Measurements from ENCODE around the gene CPVL.
A peak's percentile ranks its signal among the peaks of the same experiment; 100 is the strongest.

The CPVL gene

GRCh38 chr7:29033584-29033983 is 112.8 kb downstream of the CPVL start:
- no peak for DNase-seq
- no peak overlapping the region for H3K27ac Mint-ChIP-seq

DNA sequence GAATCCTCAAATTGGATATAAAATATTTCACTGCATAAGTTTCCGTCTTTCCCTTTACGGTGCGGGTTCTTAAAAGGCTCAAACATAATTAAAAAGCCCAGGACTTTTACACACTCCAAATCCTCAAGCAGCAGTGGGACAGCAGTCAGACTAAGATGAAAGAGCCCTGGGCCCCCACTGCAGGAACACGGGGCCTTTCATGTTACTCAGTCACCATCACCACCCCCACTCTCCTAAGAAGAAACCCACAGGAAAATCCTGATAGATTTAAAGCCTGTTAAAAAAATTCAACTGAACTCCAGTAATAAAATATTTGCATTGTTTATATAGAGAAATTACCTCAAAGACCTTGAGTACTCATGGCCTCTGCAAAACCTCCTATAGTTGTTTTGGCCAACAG is 114.2 kb downstream of the CPVL start:
- H3K27ac Mint-ChIP-seq: no peak overlapping the region
- peaks cover under 1 to 16% of the 10 kb centered on the region in 2 donors for H3K9me3 Mint-ChIP-seq
- no peak for DNase-seq
- peaks cover 19% of the 10 kb centered on the region for H3K4me1 Mint-ChIP-seq
- H3K27me3 Mint-ChIP-seq: peaks cover 9% of the 10 kb centered on the region
- ATAC-seq: no peak
- no peak overlapping the region for H3K4me3 Mint-ChIP-seq

More at GRCh38 chr7:29033584-29033983, 112.8 kb downstream of the CPVL start:
- Mint-ChIP-seq H3K27me3 (peaks cover 1% of the 10 kb centered on the region), H3K4me3 (no peak overlapping the region), H3K4me1 (peaks cover 19% of the 10 kb centered on the region), H3K9me3 (peaks cover 0 to 2% of the 10 kb centered on the region in 2 donors)
- ATAC-seq: no peak

DNA sequence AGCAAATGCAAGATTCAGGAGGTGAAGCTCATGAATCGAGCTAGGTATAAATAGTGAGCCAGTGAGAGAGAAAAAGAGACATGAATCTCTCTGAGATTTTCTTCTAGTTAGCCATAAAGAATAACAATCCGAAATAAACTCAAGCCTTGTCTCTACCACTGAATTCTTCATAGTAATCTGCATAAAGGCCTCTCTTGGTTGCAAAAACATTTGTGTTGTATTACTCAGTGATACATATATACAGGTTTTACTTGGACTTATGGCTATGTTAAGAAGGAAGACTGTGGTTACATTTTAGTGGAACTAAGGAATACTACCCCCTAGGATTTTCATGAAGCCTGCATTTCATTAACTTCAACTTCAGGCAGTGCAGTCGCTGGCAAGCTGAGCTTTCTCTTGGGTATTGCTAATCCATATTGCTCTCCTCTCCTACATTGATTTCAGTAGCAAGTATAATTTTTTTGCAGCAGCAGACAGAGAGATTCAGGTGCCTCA is 115.5 kb downstream of the CPVL start:
- no peak for ATAC-seq
- H3K27me3 Mint-ChIP-seq: peaks cover 9% of the 10 kb centered on the region

DNA sequence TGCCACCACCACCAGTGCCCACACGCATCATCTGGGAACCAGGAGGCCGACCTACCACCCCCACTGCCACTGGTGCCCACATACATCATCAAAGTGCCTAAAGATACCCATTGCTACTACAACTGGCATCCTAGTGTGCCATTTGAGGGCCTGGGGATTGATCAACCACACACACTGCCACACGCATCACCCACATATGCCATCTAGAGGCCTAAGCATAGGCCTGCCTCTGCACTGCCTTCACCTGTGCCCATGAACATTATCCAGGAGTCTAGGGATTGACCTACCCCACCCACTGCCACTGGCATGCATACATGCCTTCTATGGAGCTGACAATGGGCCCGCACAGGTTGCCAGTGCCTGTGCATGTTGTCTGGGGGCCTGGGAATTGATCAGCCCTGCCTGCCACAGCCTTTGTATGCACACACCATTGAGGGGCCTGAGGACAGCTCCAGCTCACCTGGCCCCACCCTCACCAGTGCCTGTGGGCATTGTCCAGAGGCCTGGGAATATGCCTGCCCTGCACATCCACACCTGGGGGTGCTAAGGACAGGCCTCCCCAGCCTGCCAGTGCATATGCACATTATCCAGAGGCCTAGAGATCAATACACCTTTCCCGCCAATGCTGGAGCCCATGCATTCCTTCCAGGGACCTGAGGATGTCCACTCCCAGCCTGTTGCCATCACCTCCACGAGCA is 123.9 kb downstream of the CPVL start:
- Mint-ChIP-seq H3K9me3 (peaks cover 28 to 47% of the 10 kb centered on the region in 2 donors), H3K4me1 (no peaks in the 10 kb centered on the region), H3K27me3 (no peaks in the 10 kb centered on the region), H3K27ac (no peak overlapping the region), H3K4me3 (no peak overlapping the region)
- DNase-seq (no peak), ATAC-seq (no peak)

More for the DNA sequence above, 115.5 kb downstream of the CPVL start:
- Mint-ChIP-seq H3K27ac (no peak overlapping the region), H3K4me3 (no peak overlapping the region), H3K4me1 (peaks cover 8% of the 10 kb centered on the region), H3K9me3 (peaks cover 8 to 29% of the 10 kb centered on the region in 2 donors)
- no peak for DNase-seq

GRCh38 chr7:29019896-29020295 is 126.4 kb downstream of the CPVL start:
- H3K4me3 Mint-ChIP-seq: no peak overlapping the region
- H3K4me1 Mint-ChIP-seq: no peaks in the 10 kb centered on the region
- no peaks in the 10 kb centered on the region for H3K27me3 Mint-ChIP-seq
- ATAC-seq: no peak
- H3K27ac Mint-ChIP-seq: peak overlapping the region in 1 of 2 donors; percentile 72
- H3K9me3 Mint-ChIP-seq: peaks cover 15 to 29% of the 10 kb centered on the region in 2 donors
- DNase-seq: no peak

DNA sequence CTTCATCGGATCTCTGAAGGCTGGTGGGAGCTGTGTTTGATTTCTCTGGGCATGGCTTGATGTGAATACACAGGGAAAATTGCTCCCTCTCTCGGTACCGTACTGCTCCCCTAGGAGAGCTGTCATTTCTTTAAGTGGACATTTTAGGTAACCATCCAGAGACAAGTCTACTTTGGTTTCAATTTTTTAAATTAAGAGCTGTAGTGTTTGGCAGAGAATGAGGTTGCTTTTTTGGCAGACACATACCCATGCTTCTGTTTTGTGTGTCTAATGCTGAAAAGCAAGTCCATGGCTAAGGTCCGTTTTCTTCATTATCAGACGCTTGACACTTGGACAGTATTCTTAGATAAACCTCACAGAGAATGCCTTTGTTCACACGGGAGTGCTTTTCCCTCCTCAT is 127.0 kb downstream of the CPVL start:
- DNase-seq: no peak
- no peak overlapping the region for H3K27ac Mint-ChIP-seq
- ATAC-seq: no peak
- no peaks in the 10 kb centered on the region for H3K4me1 Mint-ChIP-seq
- H3K4me3 Mint-ChIP-seq: no peak overlapping the region
- peaks cover 11 to 24% of the 10 kb centered on the region in 2 donors for H3K9me3 Mint-ChIP-seq
- no peaks in the 10 kb centered on the region for H3K27me3 Mint-ChIP-seq

DNA sequence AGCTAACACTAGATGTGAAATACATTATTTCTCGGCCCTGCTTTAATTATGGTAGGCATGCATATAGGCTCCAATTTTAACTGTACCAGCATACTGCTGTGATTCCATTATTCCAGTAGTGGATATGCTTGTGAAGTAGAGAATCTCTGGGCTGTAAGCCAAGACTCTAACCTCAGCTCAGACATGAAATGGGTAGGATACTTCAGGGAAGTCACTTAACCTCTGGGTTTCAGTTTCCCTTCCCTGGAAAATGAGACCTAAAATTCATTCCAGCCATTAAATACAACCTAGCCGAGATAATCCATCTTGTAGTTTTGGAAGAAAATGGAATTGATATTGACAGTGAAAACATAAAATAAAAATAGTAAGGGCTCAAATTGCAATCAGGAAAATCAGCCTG is 128.6 kb downstream of the CPVL start:
- Mint-ChIP-seq H3K27ac (no peak overlapping the region), H3K4me1 (no peaks in the 10 kb centered on the region)
- no peak for DNase-seq

DNA sequence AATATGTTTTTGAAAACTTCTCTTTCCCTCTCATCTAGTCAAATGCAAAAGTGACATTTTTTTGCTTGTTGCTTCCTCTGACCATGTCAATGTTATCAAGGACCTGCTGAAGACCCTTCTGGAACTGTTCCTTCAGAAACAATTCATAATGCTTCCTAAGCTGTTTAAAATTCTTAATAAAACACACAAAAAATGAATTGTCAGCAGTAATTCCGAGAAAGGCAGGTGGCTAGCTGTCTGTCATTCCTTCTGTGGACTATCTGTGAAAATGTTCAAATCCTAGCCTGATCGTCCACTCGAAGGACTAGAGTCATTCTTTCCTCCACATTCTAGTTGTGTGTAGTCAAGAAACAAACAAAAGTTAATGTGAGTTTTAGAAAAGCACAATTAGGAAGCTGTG is 131.6 kb downstream of the CPVL start:
- DNase-seq (no peak), ATAC-seq (no peak)
- Mint-ChIP-seq H3K4me1 (no peaks in the 10 kb centered on the region), H3K4me3 (no peak overlapping the region), H3K9me3 (no peaks in the 10 kb centered on the region), H3K27me3 (no peaks in the 10 kb centered on the region), H3K27ac (no peak overlapping the region)

More for the DNA sequence above, 128.6 kb downstream of the CPVL start:
- ATAC-seq: no peak
- no peaks in the 10 kb centered on the region for H3K27me3 Mint-ChIP-seq
- no peak overlapping the region for H3K4me3 Mint-ChIP-seq
- peaks cover 5 to 10% of the 10 kb centered on the region in 2 donors for H3K9me3 Mint-ChIP-seq

- H3K27ac Mint-ChIP-seq: no peak overlapping the region
- no peaks in the 10 kb centered on the region for H3K4me1 Mint-ChIP-seq
- DNase-seq (no peak), ATAC-seq (no peak)
- H3K9me3 Mint-ChIP-seq: no peaks in the 10 kb centered on the region
- H3K27me3 Mint-ChIP-seq: no peaks in the 10 kb centered on the region
- H3K4me3 Mint-ChIP-seq: no peak overlapping the region
These were observed 132.4 kb downstream of the CPVL start for GRCh38 chr7:29013931-29014330.

DNA sequence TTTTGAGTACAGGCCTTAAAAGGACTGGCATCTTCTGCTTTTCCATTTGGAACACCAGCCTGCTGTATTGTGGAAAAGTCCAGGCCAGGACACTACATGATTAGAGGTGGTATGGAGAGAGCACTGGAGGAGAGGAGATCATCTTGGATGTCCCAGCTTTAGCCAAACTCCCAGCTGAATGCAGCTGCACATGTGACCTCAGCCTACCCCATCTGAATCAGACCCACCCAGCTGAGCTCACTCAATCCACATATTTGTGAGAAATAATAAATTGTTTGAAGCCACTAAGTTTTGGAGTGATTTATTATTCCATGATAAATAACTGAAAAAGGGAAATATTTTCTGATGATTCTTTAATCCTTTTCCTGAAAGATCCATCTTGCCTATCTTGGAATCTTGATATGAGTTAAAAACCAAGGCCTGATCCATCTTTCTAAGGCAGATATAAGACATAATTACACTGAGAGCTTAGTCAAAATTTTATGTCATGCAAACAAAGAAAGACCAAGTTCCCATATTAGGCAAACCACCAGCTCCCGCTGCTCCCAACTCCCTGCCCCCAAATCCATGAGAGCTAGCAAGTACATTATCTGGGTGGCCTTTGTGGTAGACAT is 133.1 kb downstream of the CPVL start:
- no peak for ATAC-seq
- Mint-ChIP-seq H3K4me3 (no peak overlapping the region), H3K27ac (no peak overlapping the region), H3K4me1 (no peaks in the 10 kb centered on the region), H3K9me3 (no peaks in the 10 kb centered on the region), H3K27me3 (peaks cover 2% of the 10 kb centered on the region)
- no peak for DNase-seq

DNA sequence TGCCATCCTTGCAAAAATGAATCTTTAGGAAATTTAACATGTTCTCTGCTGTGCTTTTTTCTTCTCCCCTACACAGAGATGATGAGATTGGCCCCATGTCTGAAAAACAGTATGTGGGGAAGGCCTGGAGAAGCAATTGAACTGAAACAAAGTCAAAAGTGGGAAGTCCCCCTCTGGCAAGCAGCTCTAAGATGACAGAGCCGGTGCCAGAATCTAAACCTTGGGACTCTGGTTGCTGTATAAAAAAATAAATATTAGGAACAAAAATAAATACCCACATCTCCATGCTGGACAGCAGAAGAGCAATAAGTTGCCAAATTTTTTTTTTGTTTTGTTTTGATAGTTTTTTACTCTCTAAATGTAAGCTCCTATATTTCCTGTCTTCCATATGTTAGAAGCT is 136.4 kb downstream of the CPVL start:
- no peaks in the 10 kb centered on the region for H3K4me1 Mint-ChIP-seq
- H3K9me3 Mint-ChIP-seq: no peaks in the 10 kb centered on the region
- no peak for ATAC-seq
- H3K27ac Mint-ChIP-seq: no peak overlapping the region
- H3K27me3 Mint-ChIP-seq: peaks cover 9% of the 10 kb centered on the region
- H3K4me3 Mint-ChIP-seq: no peak overlapping the region
- DNase-seq: no peak

GRCh38 chr7:29008590-29008989 is 137.7 kb downstream of the CPVL start:
- ATAC-seq (no peak), DNase-seq (no peak)
- H3K4me3 Mint-ChIP-seq: no peak overlapping the region
- no peak overlapping the region for H3K27ac Mint-ChIP-seq
- no peaks in the 10 kb centered on the region for H3K9me3 Mint-ChIP-seq
- no peaks in the 10 kb centered on the region for H3K4me1 Mint-ChIP-seq
- peaks cover 9% of the 10 kb centered on the region for H3K27me3 Mint-ChIP-seq

- DNase-seq (no peak), ATAC-seq (no peak)
- peaks cover 9% of the 10 kb centered on the region for H3K27me3 Mint-ChIP-seq
- no peak overlapping the region for H3K27ac Mint-ChIP-seq
- H3K4me1 Mint-ChIP-seq: no peaks in the 10 kb centered on the region
- H3K4me3 Mint-ChIP-seq: no peak overlapping the region
- H3K9me3 Mint-ChIP-seq: no peaks in the 10 kb centered on the region
These were observed 139.2 kb downstream of the CPVL start for GRCh38 chr7:29007127-29007526.

GRCh38 chr7:29005829-29006228 is 140.5 kb downstream of the CPVL start:
- Mint-ChIP-seq H3K4me3 (no peak overlapping the region), H3K27ac (no peak overlapping the region), H3K9me3 (no peaks in the 10 kb centered on the region), H3K27me3 (peaks cover 9% of the 10 kb centered on the region), H3K4me1 (no peaks in the 10 kb centered on the region)
- ATAC-seq (no peak), DNase-seq (no peak)

DNA sequence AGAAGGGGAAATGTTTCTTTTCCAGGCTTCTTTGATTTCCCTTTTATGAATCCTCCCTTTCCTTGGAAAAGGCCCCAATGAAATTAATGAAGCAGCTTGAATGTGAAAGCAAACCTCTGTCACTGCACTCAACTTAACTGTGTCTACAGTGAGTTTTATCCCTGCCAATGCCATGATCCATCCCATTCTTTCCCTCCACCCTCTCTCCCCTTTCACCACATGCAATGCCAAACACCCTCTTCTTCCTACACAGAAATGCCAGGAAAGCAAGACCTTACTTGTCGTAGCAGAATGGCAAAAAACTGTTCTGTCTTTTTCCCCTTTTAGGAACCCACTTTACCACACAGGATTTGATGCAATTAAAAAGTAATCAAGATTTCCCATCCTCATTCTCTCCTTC is 140.9 kb downstream of the CPVL start:
- Mint-ChIP-seq H3K9me3 (no peaks in the 10 kb centered on the region), H3K27me3 (peaks cover 11% of the 10 kb centered on the region), H3K4me1 (no peaks in the 10 kb centered on the region), H3K27ac (no peak overlapping the region), H3K4me3 (no peak overlapping the region)
- no peak for DNase-seq
- ATAC-seq: no peak

DNA sequence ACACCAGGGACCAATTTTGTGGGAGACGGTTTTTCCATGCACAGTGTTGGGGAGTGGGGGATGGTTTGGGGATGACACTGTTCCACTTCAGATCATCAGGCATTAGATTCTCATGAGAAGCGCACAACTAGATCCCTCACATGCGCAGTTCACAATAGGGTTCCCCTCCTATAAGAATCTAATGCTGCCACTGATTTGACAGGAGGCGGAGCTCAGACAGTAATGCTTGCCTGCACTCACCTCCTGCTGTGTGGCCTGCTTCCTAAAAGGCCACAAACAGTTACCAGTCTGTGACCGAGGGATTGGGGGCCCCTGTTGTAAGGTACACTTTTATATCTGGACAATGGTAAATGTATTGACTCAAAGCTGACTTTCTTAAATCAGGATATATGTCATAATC is 142.6 kb downstream of the CPVL start:
- DNase-seq: no peak
- no peak for ATAC-seq
- H3K9me3 Mint-ChIP-seq: no peaks in the 10 kb centered on the region
- no peak overlapping the region for H3K27ac Mint-ChIP-seq
- no peak overlapping the region for H3K4me3 Mint-ChIP-seq
- peaks cover 16% of the 10 kb centered on the region for H3K27me3 Mint-ChIP-seq
- H3K4me1 Mint-ChIP-seq: no peaks in the 10 kb centered on the region

Data from stimulated activated naive CD8-positive, alpha-beta T cell treated with anti-CD3 and anti-CD28 coated beads, Interleukin-15, amount 100 ng/mL, for 72 hours (primary cell).